ENCODE results near the gene CCR5AS.
A peak's percentile ranks its signal among the peaks of the same experiment; 100 is the strongest.
"Not testable (repeated sequence)": the region's sequence is repeated elsewhere in the genome, so short reads cannot be mapped to it uniquely, and the experiment has no call there.

CCR5AS gene

GRCh38 chr3:46400000-46400734, 6.7 kb downstream of the CCR5AS start:
- H3K27me3 Mint-ChIP-seq: no peaks in the 10 kb centered on the region
- no peaks in the 10 kb centered on the region for H3K9me3 Mint-ChIP-seq
- no peak overlapping the region for H3K27ac Mint-ChIP-seq
- no peaks in the 10 kb centered on the region for H3K36me3 Mint-ChIP-seq
- H3K4me1 Mint-ChIP-seq: peaks cover 20% of the 10 kb centered on the region
- H3K4me3 Mint-ChIP-seq: no peak overlapping the region
- no peak for ATAC-seq

GRCh38 chr3:46399557-46399956, 7.3 kb downstream of the CCR5AS start:
- Mint-ChIP-seq H3K36me3 (no peaks in the 10 kb centered on the region), H3K9me3 (no peaks in the 10 kb centered on the region)
- ATAC-seq: no peak

GRCh38 chr3:46399098-46399497, 7.8 kb downstream of the CCR5AS start:
- no peak overlapping the region for H3K27ac Mint-ChIP-seq
- H3K27me3 Mint-ChIP-seq: no peaks in the 10 kb centered on the region
- H3K4me3 Mint-ChIP-seq: no peak overlapping the region
- H3K4me1 Mint-ChIP-seq: peaks cover 23% of the 10 kb centered on the region
- ATAC-seq: no peak
- H3K9me3 Mint-ChIP-seq: no peaks in the 10 kb centered on the region
- no peaks in the 10 kb centered on the region for H3K36me3 Mint-ChIP-seq

More at GRCh38 chr3:46399557-46399956, 7.3 kb downstream of the CCR5AS start:
- peaks cover 23% of the 10 kb centered on the region for H3K4me1 Mint-ChIP-seq
- no peak overlapping the region for H3K27ac Mint-ChIP-seq
- no peak overlapping the region for H3K4me3 Mint-ChIP-seq
- H3K27me3 Mint-ChIP-seq: no peaks in the 10 kb centered on the region

- Mint-ChIP-seq H3K4me1 (peaks cover 23% of the 10 kb centered on the region), H3K4me3 (no peak overlapping the region), H3K27me3 (no peaks in the 10 kb centered on the region), H3K9me3 (no peaks in the 10 kb centered on the region), H3K27ac (no peak overlapping the region), H3K36me3 (no peaks in the 10 kb centered on the region)
- ATAC-seq: no peak
Measured at GRCh38 chr3:46398186-46398955, 8.5 kb downstream of the CCR5AS start.

GRCh38 chr3:46397111-46397510, 9.8 kb downstream of the CCR5AS start:
- H3K4me1 Mint-ChIP-seq: peaks cover 23% of the 10 kb centered on the region
- no peak overlapping the region for H3K4me3 Mint-ChIP-seq
- H3K27ac Mint-ChIP-seq: peak overlapping the region; percentile 36
- H3K36me3 Mint-ChIP-seq: no peaks in the 10 kb centered on the region
- no peaks in the 10 kb centered on the region for H3K27me3 Mint-ChIP-seq
- H3K9me3 Mint-ChIP-seq: no peaks in the 10 kb centered on the region
- ATAC-seq: no peak

GRCh38 chr3:46395766-46396530, 10.9 kb downstream of the CCR5AS start:
- H3K27ac Mint-ChIP-seq: peak overlapping the region; percentile 36
- peak; percentile 71 for ATAC-seq
- no peaks in the 10 kb centered on the region for H3K9me3 Mint-ChIP-seq
- no peak overlapping the region for H3K4me3 Mint-ChIP-seq
- H3K36me3 Mint-ChIP-seq: no peaks in the 10 kb centered on the region
- H3K27me3 Mint-ChIP-seq: no peaks in the 10 kb centered on the region
- peaks cover 23% of the 10 kb centered on the region for H3K4me1 Mint-ChIP-seq

- Mint-ChIP-seq H3K4me3 (no peak overlapping the region), H3K27ac (peak overlapping the region; percentile 36), H3K4me1 (peaks cover 23% of the 10 kb centered on the region), H3K9me3 (no peaks in the 10 kb centered on the region), H3K27me3 (no peaks in the 10 kb centered on the region), H3K36me3 (no peaks in the 10 kb centered on the region)
- ATAC-seq: no peak
Measured at GRCh38 chr3:46395210-46395661, 11.6 kb downstream of the CCR5AS start.

GRCh38 chr3:46393554-46394434, 13.1 kb downstream of the CCR5AS start:
- ATAC-seq: no peak
- Mint-ChIP-seq H3K4me3 (no peak overlapping the region), H3K36me3 (no peaks in the 10 kb centered on the region), H3K4me1 (peaks cover 23% of the 10 kb centered on the region), H3K9me3 (no peaks in the 10 kb centered on the region), H3K27me3 (no peaks in the 10 kb centered on the region), H3K27ac (no peak overlapping the region)

GRCh38 chr3:46393011-46393410, 13.9 kb downstream of the CCR5AS start:
- no peak overlapping the region for H3K27ac Mint-ChIP-seq
- no peak overlapping the region for H3K4me3 Mint-ChIP-seq
- H3K4me1 Mint-ChIP-seq: peaks cover 23% of the 10 kb centered on the region
- no peaks in the 10 kb centered on the region for H3K36me3 Mint-ChIP-seq
- H3K27me3 Mint-ChIP-seq: no peaks in the 10 kb centered on the region
- ATAC-seq: no peak
- H3K9me3 Mint-ChIP-seq: no peaks in the 10 kb centered on the region

- not testable (repeated sequence) for H3K27ac Mint-ChIP-seq, H3K4me3 Mint-ChIP-seq, ATAC-seq, H3K9me3 Mint-ChIP-seq, H3K36me3 Mint-ChIP-seq, H3K27me3 Mint-ChIP-seq
- peaks cover 16% of the 10 kb centered on the region for H3K4me1 Mint-ChIP-seq
Measured at GRCh38 chr3:46391526-46391925, 15.3 kb downstream of the CCR5AS start.

GRCh38 chr3:46389306-46389705, 17.6 kb downstream of the CCR5AS start:
- no peak for ATAC-seq
- Mint-ChIP-seq H3K27me3 (no peaks in the 10 kb centered on the region), H3K36me3 (no peaks in the 10 kb centered on the region), H3K27ac (no peak overlapping the region), H3K4me3 (no peak overlapping the region), H3K4me1 (peaks cover 14% of the 10 kb centered on the region), H3K9me3 (no peaks in the 10 kb centered on the region)

- not testable (repeated sequence) for H3K27ac Mint-ChIP-seq, H3K9me3 Mint-ChIP-seq, H3K27me3 Mint-ChIP-seq, ATAC-seq, H3K36me3 Mint-ChIP-seq, H3K4me3 Mint-ChIP-seq
- H3K4me1 Mint-ChIP-seq: peaks cover 19% of the 10 kb centered on the region
Measured at GRCh38 chr3:46388847-46389246, 18.0 kb downstream of the CCR5AS start.

- H3K27me3 Mint-ChIP-seq: no peaks in the 10 kb centered on the region
- H3K27ac Mint-ChIP-seq: no peak overlapping the region
- H3K4me3 Mint-ChIP-seq: no peak overlapping the region
- ATAC-seq: no peak
- no peaks in the 10 kb centered on the region for H3K9me3 Mint-ChIP-seq
- H3K36me3 Mint-ChIP-seq: no peaks in the 10 kb centered on the region
- H3K4me1 Mint-ChIP-seq: peaks cover 31% of the 10 kb centered on the region
Measured at GRCh38 chr3:46386205-46386604, 20.7 kb downstream of the CCR5AS start.

- H3K36me3 Mint-ChIP-seq: no peaks in the 10 kb centered on the region
- H3K27ac Mint-ChIP-seq: peak overlapping the region; percentile 82
- H3K9me3 Mint-ChIP-seq: no peaks in the 10 kb centered on the region
- peak; percentile 66 for ATAC-seq
- H3K4me3 Mint-ChIP-seq: peak overlapping the region; percentile 39
- peaks cover 46% of the 10 kb centered on the region for H3K4me1 Mint-ChIP-seq
- H3K27me3 Mint-ChIP-seq: no peaks in the 10 kb centered on the region
Measured at GRCh38 chr3:46383951-46384330, 22.9 kb downstream of the CCR5AS start.

Measured in stimulated activated memory B cell treated with anti-CD40 and anti-IgM and Interleukin-4, amounts not matched to agents 10 μg/mL and 1 μg/mL and 100 μg/mL, for 72 hours (primary cell).